Esophagus muscularis mucosa (tissue), 4 donors: ENCODE data around the gene GPR153.

Experiments used
- EP300 ChIP-seq: sonication (generic); formaldehyde crosslinking; IDR thresholded peaks from one replicate; pipeline ENCODE4 v1.6.1; 2017; ENCODE audit warnings: antibody characterized with exemption
- POLR2A ChIP-seq: fragments of 450-650 bp; IDR thresholded peaks from one replicate; pipeline ENCODE4 v1.6.1; 2017; ENCODE audit warnings: antibody characterized with exemption, moderate library complexity, mild to moderate bottlenecking, low read depth
- POLR2AphosphoS5 ChIP-seq, 2 donors: sonication (generic); formaldehyde crosslinking; IDR thresholded peaks; one replicate each; pipeline ENCODE4 v1.6.1; 2017; ENCODE audit warnings: antibody characterized with exemption in 2 of 2
- TF ChIP-seq, protein P1 (sequence below), 3 experiments: fragments of 200-600 bp in 2 of 3; fragments of 450-650 bp in 1 of 3; sonication (generic) in 2 of 3; IDR thresholded peaks; one replicate each; pipeline ENCODE4 v1.5.1; 2017 to 2019; ENCODE audit warnings: antibody characterized with exemption in 3 of 3, mild to moderate bottlenecking in 2 of 3, moderate library complexity in 1 of 3

GRCh38 chr1:6205849-6206519 lies 54.9 kb downstream of the GPR153 start, which contains the start of gene RNF207:
- TF ChIP-seq, protein P1, sequence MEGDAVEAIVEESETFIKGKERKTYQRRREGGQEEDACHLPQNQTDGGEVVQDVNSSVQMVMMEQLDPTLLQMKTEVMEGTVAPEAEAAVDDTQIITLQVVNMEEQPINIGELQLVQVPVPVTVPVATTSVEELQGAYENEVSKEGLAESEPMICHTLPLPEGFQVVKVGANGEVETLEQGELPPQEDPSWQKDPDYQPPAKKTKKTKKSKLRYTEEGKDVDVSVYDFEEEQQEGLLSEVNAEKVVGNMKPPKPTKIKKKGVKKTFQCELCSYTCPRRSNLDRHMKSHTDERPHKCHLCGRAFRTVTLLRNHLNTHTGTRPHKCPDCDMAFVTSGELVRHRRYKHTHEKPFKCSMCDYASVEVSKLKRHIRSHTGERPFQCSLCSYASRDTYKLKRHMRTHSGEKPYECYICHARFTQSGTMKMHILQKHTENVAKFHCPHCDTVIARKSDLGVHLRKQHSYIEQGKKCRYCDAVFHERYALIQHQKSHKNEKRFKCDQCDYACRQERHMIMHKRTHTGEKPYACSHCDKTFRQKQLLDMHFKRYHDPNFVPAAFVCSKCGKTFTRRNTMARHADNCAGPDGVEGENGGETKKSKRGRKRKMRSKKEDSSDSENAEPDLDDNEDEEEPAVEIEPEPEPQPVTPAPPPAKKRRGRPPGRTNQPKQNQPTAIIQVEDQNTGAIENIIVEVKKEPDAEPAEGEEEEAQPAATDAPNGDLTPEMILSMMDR (IDR thresholded peaks at IDR 0.05) = no peak
- no peak for TF ChIP-seq EP300
- peak; percentile 35 to 58 for TF ChIP-seq POLR2AphosphoS5 (IDR thresholded peaks at IDR 0.05)
- peak; percentile 59 for TF ChIP-seq POLR2A
